Measurements from ENCODE around the gene RYR1. TPM values are rescaled to one million over a fixed set of nuclear protein-coding genes. Genes with fewer than 3 reads are reported as not detected.

RYR1 gene
- total and polyA plus RNA-seq, 2 of the 8 experiments (the other 6 are each of a cell fraction or from before 2014, with no cell fraction given), result 5.8 to 11.8 TPM

DNA sequence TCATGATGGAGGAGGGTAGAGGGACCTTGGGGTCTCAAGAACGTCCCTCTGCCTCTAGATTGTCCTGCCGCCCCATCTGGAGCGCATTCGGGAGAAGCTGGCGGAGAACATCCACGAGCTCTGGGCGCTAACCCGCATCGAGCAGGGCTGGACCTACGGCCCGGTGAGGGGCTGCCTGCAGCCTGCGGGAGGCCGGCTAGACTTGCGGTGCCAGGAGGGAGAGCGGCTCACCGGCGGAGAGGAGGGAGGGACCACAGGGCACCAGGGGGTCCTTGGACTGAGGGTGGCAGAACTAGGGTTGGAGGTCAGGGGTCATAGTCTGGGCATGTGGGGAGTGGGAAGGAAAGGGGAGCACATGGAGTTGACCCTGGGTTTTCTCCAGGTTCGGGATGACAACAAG is 29.9 kb downstream of the RYR1 start:
- Histone ChIP-seq H3K4me3 (ENCODE audit: extremely low read depth in 1 of 4, insufficient read depth in 2 of 4, low read depth in 3 of 4, low read length in 4 of 4) (no peak overlapping the region), H3K36me3 (ENCODE audit: control insufficient read depth in 2 of 4, insufficient read depth in 4 of 4, low read length in 3 of 4) (peaks cover 14 to 43% (median 26%) of the 10 kb centered on the region in 4 experiments), H3K4ac (replicated peaks; ENCODE audit: insufficient read length, low read depth, low read length) (no peak overlapping the region), H3K27ac (ENCODE audit: low read depth, low read length) (no peak overlapping the region), H4K91ac (replicated peaks; ENCODE audit: insufficient read length, low read length) (no peak overlapping the region), H3K4me2 (ENCODE audit: insufficient read depth in 1 of 2, low read depth in 2 of 2, low read length in 2 of 2) (no peak overlapping the region), H3K18ac (ENCODE audit: extremely low read depth, low read length) (no peak overlapping the region), H4K8ac (ENCODE audit: extremely low read depth, insufficient read depth, low read length) (no peak overlapping the region; the same call in 1 of the 2 replicates), H3K4me1 (replicated peaks in 1 of 4; ENCODE audit: control insufficient read depth in 3 of 4, insufficient read depth in 4 of 4, low read length in 3 of 4) (no peaks in the 10 kb centered on the region), H2BK120ac (replicated peaks; ENCODE audit: low read depth, low read length) (no peak overlapping the region), H3K14ac (ENCODE audit: insufficient read length) (no peak overlapping the region), H2BK12ac (ENCODE audit: low read depth, low read length) (no peak overlapping the region), H2BK15ac (ENCODE audit: low read length) (no peak overlapping the region), H3K79me2 (ENCODE audit: control insufficient read depth in 1 of 2, insufficient read depth in 2 of 2, low read length in 2 of 2) (no peaks in the 10 kb centered on the region), H3K79me1 (ENCODE audit: low read depth, low read length) (no peaks in the 10 kb centered on the region), H3K23ac (ENCODE audit: insufficient read length) (no peak overlapping the region), H2BK20ac (ENCODE audit: low read length) (no peak overlapping the region), H3K27me3 (replicated peaks in 1 of 4; ENCODE audit: control insufficient read depth in 3 of 4, extremely low read depth in 1 of 4, insufficient read depth in 3 of 4, low read length in 3 of 4) (no peaks in the 10 kb centered on the region), H3K56ac (replicated peaks; ENCODE audit: insufficient read length, low read depth, low read length) (no peak overlapping the region), H2AFZ (ENCODE audit: low read length) (no peak overlapping the region), H3K9me3 (ENCODE audit: insufficient read depth in 2 of 2, low read depth in 1 of 2, low read length in 1 of 2) (no peaks in the 10 kb centered on the region), H4K5ac (ENCODE audit: insufficient read length, low read depth, low read length) (no peak overlapping the region), H3K9ac (replicated peaks in 1 of 4; ENCODE audit: extremely low read depth in 1 of 4, low read depth in 3 of 4, low read length in 3 of 4) (no peak overlapping the region), H4K20me1 (replicated peaks in 1 of 2; ENCODE audit: control insufficient read depth in 1 of 2, insufficient read depth in 2 of 2, low read length in 2 of 2) (peaks cover 0 to 2% of the 10 kb centered on the region in 2 experiments), H2BK5ac (ENCODE audit: low read depth, low read length) (no peak overlapping the region), H2AK5ac (ENCODE audit: low read depth, low read length) (no peak overlapping the region), H3K23me2 (ENCODE audit: low read depth, low read length) (peaks cover 6% of the 10 kb centered on the region; the same call in 1 of the 2 replicates)
- POLR2A ChIA-PET (ENCODE audit: partially characterized antibody), result interaction anchor here (0.6 to 1.4 kb wide), 3 partner anchors 10 to 150 kb away, joined by 3 to 4 read pairs (median 3); no protein-coding TSS in a partner anchor
- no peak for FAIRE-seq
- no peak for DNase-seq (ENCODE audit: low read depth in 1 of 2, low spot score in 2 of 2)
- WGBS, 2 experiments (ENCODE audit: extremely low coverage in 1 of 2, insufficient coverage in 1 of 2, insufficient read length in 1 of 2, insufficient replicate concordance in 2 of 2, low coverage in 1 of 2, low lambda C conversion rate in 2 of 2, missing lambda C conversion rate in 1 of 2), result 94% methylated on average over 13 of the region's 18 CpGs; no CpG with 5 or more reads in 1 of the 2 experiments
- CTCF ChIA-PET (ENCODE audit: partially characterized antibody), result no interaction called here
- TF ChIP-seq TBP (IDR thresholded peaks at IDR 0.05; ENCODE audit: low read depth, low read length) (no peak), CBX5 (IDR thresholded peaks at IDR 0.05; ENCODE audit: low read depth, low read length) (no peak), SIN3A (conservative IDR thresholded peaks at IDR 0.05 in 1 of 2, IDR thresholded peaks at IDR 0.05 in 1 of 2; ENCODE audit: low read depth in 1 of 2, low read length in 2 of 2) (no peak), FOSL1 (IDR thresholded peaks at IDR 0.05; ENCODE audit: insufficient read depth, low read depth, low read length) (no peak), KDM5A (IDR thresholded peaks at IDR 0.05; ENCODE audit: low read length) (no peak), KDM4A (IDR thresholded peaks at IDR 0.05; ENCODE audit: low read depth, low read length, severe bottlenecking) (no peak), CHD1 (IDR thresholded peaks at IDR 0.05; ENCODE audit: low read depth, low read length) (no peak)
- TF ChIP-seq, protein P1, sequence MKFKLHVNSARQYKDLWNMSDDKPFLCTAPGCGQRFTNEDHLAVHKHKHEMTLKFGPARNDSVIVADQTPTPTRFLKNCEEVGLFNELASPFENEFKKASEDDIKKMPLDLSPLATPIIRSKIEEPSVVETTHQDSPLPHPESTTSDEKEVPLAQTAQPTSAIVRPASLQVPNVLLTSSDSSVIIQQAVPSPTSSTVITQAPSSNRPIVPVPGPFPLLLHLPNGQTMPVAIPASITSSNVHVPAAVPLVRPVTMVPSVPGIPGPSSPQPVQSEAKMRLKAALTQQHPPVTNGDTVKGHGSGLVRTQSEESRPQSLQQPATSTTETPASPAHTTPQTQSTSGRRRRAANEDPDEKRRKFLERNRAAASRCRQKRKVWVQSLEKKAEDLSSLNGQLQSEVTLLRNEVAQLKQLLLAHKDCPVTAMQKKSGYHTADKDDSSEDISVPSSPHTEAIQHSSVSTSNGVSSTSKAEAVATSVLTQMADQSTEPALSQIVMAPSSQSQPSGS (IDR thresholded peaks at IDR 0.05; ENCODE audit: low read length), result no peak
